SK-N-SH treated with all-trans-retinoic acid at 6 μM for 48 hours (cell line): Measurements from ENCODE around the gene DDHD1.

ENCODE experiments used
- ATAC-seq: fragments of 200-7000 bp; cut with Tn5 transposase; 3 replicates; pipeline ENCODE4 v1.9.1; 2020; ENCODE audit warnings: mild to moderate bottlenecking, moderate library complexity
- ARNTL ChIP-seq: fragments of 450-650 bp; formaldehyde crosslinking; IDR thresholded peaks from 2 replicates; pipeline ENCODE4 v1.5.0; 2020; ENCODE audit warnings: low read depth, mild to moderate bottlenecking, moderate library complexity, borderline replicate concordance
- CREB5 ChIP-seq: fragments of 250-450 bp; sonication (Bioruptor Pico); IDR thresholded peaks from 2 replicates; pipeline ENCODE4 v1.5.1; 2020; ENCODE audit warnings: low read depth, mild to moderate bottlenecking, moderate library complexity
- CSDC2 ChIP-seq: fragments of 250-450 bp; sonication (Bioruptor Pico); IDR thresholded peaks from 2 replicates; pipeline ENCODE4 v1.5.0; 2020; ENCODE audit warnings: mild to moderate bottlenecking, moderate library complexity
- ESRRG ChIP-seq: fragments of 250-450 bp; sonication (Bioruptor Pico); IDR thresholded peaks from 2 replicates; pipeline ENCODE4 v1.6.1; 2021; ENCODE audit warnings: mild to moderate bottlenecking
- GLIS3 ChIP-seq: fragments of 250-450 bp; sonication (Bioruptor Pico); IDR thresholded peaks from 2 replicates; pipeline ENCODE4 v1.5.0; 2020; ENCODE audit warnings: mild to moderate bottlenecking, moderate library complexity
- OSR1 ChIP-seq: fragments of 250-450 bp; sonication (Bioruptor Pico); IDR thresholded peaks from 2 replicates; pipeline ENCODE4 v1.8.0; 2022; ENCODE audit warnings: moderate library complexity, mild to moderate bottlenecking, inconsistent platforms
- PATZ1 ChIP-seq: fragments of 250-450 bp; sonication (Bioruptor Pico); IDR thresholded peaks from 2 replicates; pipeline ENCODE4 v1.8.0; 2020; ENCODE audit warnings: mild to moderate bottlenecking, moderate library complexity, borderline replicate concordance
- POU6F1 ChIP-seq: fragments of 250-450 bp; sonication (Bioruptor Pico); IDR thresholded peaks from 2 replicates; pipeline ENCODE4 v1.8.0; 2021; ENCODE audit warnings: low read depth, mild to moderate bottlenecking, moderate library complexity, borderline replicate concordance
- PPARA ChIP-seq: fragments of 250-450 bp; sonication (Bioruptor Pico); IDR thresholded peaks from 2 replicates; pipeline ENCODE4 v1.5.0; 2020; ENCODE audit warnings: mild to moderate bottlenecking, borderline replicate concordance
- SNAI2 ChIP-seq: fragments of 250-450 bp; sonication (Bioruptor Pico); IDR thresholded peaks from 2 replicates; pipeline ENCODE4 v1.5.0; 2020; ENCODE audit warnings: mild to moderate bottlenecking, moderate library complexity
- TSHZ2 ChIP-seq: fragments of 250-450 bp; sonication (Bioruptor Pico); IDR thresholded peaks from 2 replicates; pipeline ENCODE4 v1.5.0; 2020; ENCODE audit warnings: mild to moderate bottlenecking, moderate library complexity
- ZC3H10 ChIP-seq: fragments of 250-450 bp; sonication (Bioruptor Pico); IDR thresholded peaks from 2 replicates; pipeline ENCODE4 v1.5.1; 2021; ENCODE audit warnings: mild to moderate bottlenecking, moderate library complexity
- ZFP3 ChIP-seq: fragments of 250-450 bp; sonication (Bioruptor Pico); IDR thresholded peaks from 2 replicates; pipeline ENCODE4 v1.5.0; 2020; ENCODE audit warnings: mild to moderate bottlenecking, moderate library complexity
- ZFP30 ChIP-seq: fragments of 450-650 bp; formaldehyde crosslinking; IDR thresholded peaks from 2 replicates; pipeline ENCODE4 v1.5.0; 2022; ENCODE audit warnings: mild to moderate bottlenecking, moderate library complexity
- ZNF70 ChIP-seq: fragments of 450-650 bp; formaldehyde crosslinking; IDR thresholded peaks from 2 replicates; pipeline ENCODE4 v1.5.0; 2020; ENCODE audit warnings: mild to moderate bottlenecking, moderate library complexity
- ZNF8 ChIP-seq: fragments of 450-650 bp; formaldehyde crosslinking; IDR thresholded peaks from 2 replicates; pipeline ENCODE4 v1.5.0; 2020; ENCODE audit warnings: mild to moderate bottlenecking, moderate library complexity

The DDHD1 gene

GRCh38 chr14:53167602-53168328, 14.6 kb upstream of the DDHD1 start:
- TF ChIP-seq ZFP3: no peak
- no peak for TF ChIP-seq ZNF70 (CRISPR knock-in tag)
- no peak for TF ChIP-seq ZNF8 (CRISPR knock-in tag)
- TF ChIP-seq POU6F1 (CRISPR knock-in tag): no peak
- no peak for TF ChIP-seq PATZ1 (CRISPR knock-in tag)
- TF ChIP-seq OSR1 (CRISPR knock-in tag): no peak
- no peak for TF ChIP-seq ZFP30
- TF ChIP-seq ARNTL (CRISPR knock-in tag): no peak
- no peak for TF ChIP-seq GLIS3 (CRISPR knock-in tag)
- no peak for TF ChIP-seq CSDC2 (CRISPR knock-in tag)
- no peak for TF ChIP-seq ESRRG (CRISPR knock-in tag)
- no peak for TF ChIP-seq ZC3H10 (CRISPR knock-in tag)
- TF ChIP-seq TSHZ2 (CRISPR knock-in tag): no peak
- peak; percentile 54; the same call in 2 of the 3 replicates for ATAC-seq

- ATAC-seq: no peak
- TF ChIP-seq ZFP30 (no peak), POU6F1 (CRISPR knock-in tag) (no peak)
These were observed 8.8 kb upstream of the DDHD1 start for GRCh38 chr14:53161758-53162435.

GRCh38 chr14:53156238-53156637, 3.1 kb upstream of the DDHD1 start:
- no peak for ATAC-seq
- no peak for TF ChIP-seq SNAI2
- no peak for TF ChIP-seq TSHZ2 (CRISPR knock-in tag)
- TF ChIP-seq POU6F1 (CRISPR knock-in tag): no peak
- TF ChIP-seq PATZ1 (CRISPR knock-in tag): no peak
- TF ChIP-seq CREB5 (CRISPR knock-in tag): no peak
- TF ChIP-seq ZFP3: no peak
- TF ChIP-seq PPARA (CRISPR knock-in tag): no peak
